GM23338 (cell line): Measurements from ENCODE around the gene LMF1. TPM values are rescaled to one million over a fixed set of nuclear protein-coding genes. Genes with fewer than 3 reads are reported as not detected.
A peak's percentile ranks its signal among the peaks of the same experiment; 100 is the strongest.

ENCODE experiments used
- ATAC-seq: fragments of 200-7000 bp; cut with Tn5 transposase; 3 replicates; pipeline ENCODE4 v1.9.1; 2020
- DNase-seq: peaks from one replicate; pipeline ENCODE4 v3.0.0-alpha.2; 2015; ENCODE audit warnings: low spot score
- H2AFZ ChIP-seq: fragments of 200-600 bp; sonication (generic); 2 replicates; pipeline ENCODE4 v1.8.0; 2016; ENCODE audit warnings: antibody characterized with exemption, mild to moderate bottlenecking, moderate library complexity
- H3F3A ChIP-seq: fragments of 200-600 bp; sonication (generic); replicated peaks from 2 replicates; pipeline ENCODE4 v1.8.0; 2017; ENCODE audit warnings: antibody characterized with exemption, mixed run types, low read depth
- H3K27ac ChIP-seq: fragments of 200-600 bp; sonication (generic); 2 replicates; pipeline ENCODE4 v1.6.1; 2016; ENCODE audit warnings: low read depth
- H3K27me3 ChIP-seq: fragments of 200-600 bp; sonication (generic); 2 replicates; pipeline ENCODE4 v1.8.0; 2016; ENCODE audit warnings: mild to moderate bottlenecking, mixed run types, moderate library complexity; ENCODE audit not compliant: insufficient read depth
- H3K36me3 ChIP-seq: fragments of 200-600 bp; sonication (generic); 2 replicates; pipeline ENCODE4 v1.8.0; 2016; ENCODE audit warnings: mild to moderate bottlenecking; ENCODE audit not compliant: insufficient read depth
- H3K4me1 ChIP-seq: fragments of 200-600 bp; sonication (generic); 2 replicates; pipeline ENCODE4 v1.8.0; 2016; ENCODE audit warnings: mild to moderate bottlenecking, moderate library complexity; ENCODE audit not compliant: insufficient read depth
- H3K4me2 ChIP-seq: fragments of 200-600 bp; sonication (generic); 2 replicates; pipeline ENCODE4 v1.7.1; 2017; ENCODE audit warnings: mixed run types
- H3K4me3 ChIP-seq: fragments of 200-600 bp; sonication (generic); 2 replicates; pipeline ENCODE4 v1.6.1; 2016; ENCODE audit warnings: mixed run types
- H3K79me2 ChIP-seq: fragments of 200-600 bp; sonication (generic); replicated peaks from 2 replicates; pipeline ENCODE4 v1.8.0; 2017; ENCODE audit warnings: mild to moderate bottlenecking; ENCODE audit not compliant: insufficient read depth
- H3K9me2 ChIP-seq: fragments of 200-600 bp; sonication (generic); 2 replicates; pipeline ENCODE4 v1.8.0; 2017; ENCODE audit not compliant: insufficient read depth
- H4K20me1 ChIP-seq: fragments of 200-600 bp; sonication (generic); replicated peaks from 2 replicates; pipeline ENCODE4 v1.8.0; 2017; ENCODE audit warnings: mild to moderate bottlenecking; ENCODE audit not compliant: insufficient read depth
- H3K27ac Mint-ChIP-seq: 2 replicates; pipeline ENCODE4 v1.8.0; 2020; ENCODE audit warnings: inconsistent platforms, mild to moderate bottlenecking, moderate library complexity, mixed read lengths
- H3K27me3 Mint-ChIP-seq: 3 replicates; pipeline ENCODE4 v1.8.0; 2022; ENCODE audit warnings: low read depth, mild to moderate bottlenecking, moderate library complexity, mixed read lengths, inconsistent platforms; ENCODE audit not compliant: insufficient read depth, poor library complexity
- H3K36me3 Mint-ChIP-seq: 3 replicates; pipeline ENCODE4 v1.8.0; 2021; ENCODE audit warnings: low read depth, mild to moderate bottlenecking, inconsistent platforms, moderate library complexity, mixed read lengths
- H3K4me1 Mint-ChIP-seq: 3 replicates; pipeline ENCODE4 v1.8.0; 2020; ENCODE audit warnings: mild to moderate bottlenecking, inconsistent platforms, mixed read lengths
- H3K4me3 Mint-ChIP-seq: 3 replicates; pipeline ENCODE4 v1.8.0; 2021; ENCODE audit warnings: moderate library complexity, mild to moderate bottlenecking, inconsistent platforms, mixed read lengths
- H3K9me3 Mint-ChIP-seq: 3 replicates; pipeline ENCODE4 v1.8.0; 2020; ENCODE audit warnings: moderate library complexity, mild to moderate bottlenecking, inconsistent platforms, mixed read lengths
- CREB1 ChIP-seq: fragments of 250-450 bp; sonication (Bioruptor Pico); IDR thresholded peaks from 2 replicates; pipeline ENCODE4 v1.5.0; 2020; ENCODE audit warnings: low read depth, mild to moderate bottlenecking, moderate library complexity
- CTCF ChIP-seq, 2 experiments: fragments of 200-600 bp in 1 of 2; sonication (generic) in 1 of 2; conservative IDR thresholded peaks; 2 replicates each; pipeline versions ENCODE4 v1.5.1 to v1.6.1; 2016 to 2017; ENCODE audit warnings: antibody characterized with exemption in 2 of 2, low read depth in 2 of 2, mild to moderate bottlenecking in 2 of 2, moderate library complexity in 1 of 2
- EZH2 ChIP-seq: fragments of 200-600 bp; sonication (generic); IDR thresholded peaks from one replicate; pipeline ENCODE4 v1.8.0; 2017; ENCODE audit warnings: antibody characterized with exemption, mild to moderate bottlenecking, low read depth; ENCODE audit not compliant: unreplicated experiment
- EZH2phosphoT487 ChIP-seq: fragments of 200-600 bp; sonication (generic); IDR thresholded peaks from one replicate; pipeline ENCODE4 v1.8.1; 2018; ENCODE audit warnings: antibody characterized with exemption; ENCODE audit not compliant: unreplicated experiment
- JUNB ChIP-seq: IDR thresholded peaks from one replicate; pipeline ENCODE4 v1.6.1; 2016; ENCODE audit warnings: antibody characterized with exemption; ENCODE audit not compliant: unreplicated experiment
- NANOG ChIP-seq: IDR thresholded peaks from 2 replicates; pipeline ENCODE4 v1.6.1; 2016; ENCODE audit warnings: antibody characterized with exemption, borderline replicate concordance
- POLR2AphosphoS5 ChIP-seq: IDR thresholded peaks from 2 replicates; pipeline ENCODE4 v1.6.1; 2016; ENCODE audit warnings: antibody characterized with exemption, low read depth
- REST ChIP-seq: IDR thresholded peaks from one replicate; pipeline ENCODE4 v1.6.1; 2018; ENCODE audit warnings: antibody characterized with exemption; ENCODE audit not compliant: unreplicated experiment
- STAT1 ChIP-seq: IDR thresholded peaks from one replicate; pipeline ENCODE4 v1.6.1; 2016; ENCODE audit warnings: antibody characterized with exemption; ENCODE audit not compliant: unreplicated experiment
- ZNF114 ChIP-seq: fragments of 250-450 bp; sonication (Bioruptor Pico); IDR thresholded peaks from 2 replicates; pipeline ENCODE4 v1.5.0; 2020; ENCODE audit warnings: mild to moderate bottlenecking, moderate library complexity
- ZNF331 ChIP-seq: fragments of 250-450 bp; sonication (Bioruptor Pico); IDR thresholded peaks from 2 replicates; pipeline ENCODE4 v1.5.0; 2020; ENCODE audit warnings: low read depth, mild to moderate bottlenecking, moderate library complexity
- polyA plus RNA-seq: library from polyadenylated mRNA; unstranded; fragments of >200 nt; fragmentation: Nextera tagmentation; extraction: Ambion mirVana; gene quantifications from 2 replicates; pipeline ENCODE4 v1.2.1, GENCODE V29; 2016
- total RNA-seq: library from RNA; depleted of rRNA; stranded (reverse); fragments of >200 nt; shearing (Covaris generic); gene quantifications from 2 replicates; pipeline ENCODE4 v1.2.3, GENCODE V29; 2014
- TF ChIP-seq, protein P1 (sequence below): IDR thresholded peaks from 2 replicates; pipeline ENCODE4 v1.6.1; 2016; ENCODE audit warnings: antibody characterized with exemption

LMF1 gene
- total and polyA plus RNA-seq, 2 experiments from 2014 or later = 4.2 to 10.1 TPM

DNA sequence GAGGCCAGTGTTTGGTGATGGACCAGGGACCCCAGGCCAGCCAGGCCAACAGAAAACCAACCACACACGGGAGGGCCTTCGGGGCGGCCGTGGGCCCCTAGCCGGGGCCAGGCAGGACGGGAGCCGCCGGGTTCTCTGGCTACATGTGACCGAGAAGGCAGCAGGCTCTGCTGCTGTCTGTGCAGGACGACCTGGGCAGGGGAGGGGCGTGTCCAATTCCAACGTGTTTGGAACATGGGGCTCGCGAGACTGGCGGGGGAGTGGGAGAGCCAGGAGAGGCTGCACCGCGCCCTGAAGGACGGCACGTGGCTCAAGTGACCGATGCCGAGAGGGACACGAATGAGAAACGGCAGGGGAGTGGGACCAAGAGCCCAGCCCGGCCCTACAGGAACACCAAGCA, 75.4 kb downstream of the LMF1 start (continued):
- TF ChIP-seq CTCF (conservative IDR thresholded peaks at IDR 0.05; ENCODE audit: low read depth in 2 of 2) = no peak
- TF ChIP-seq POLR2AphosphoS5 = no peak
- TF ChIP-seq EZH2 = no peak
- no peak for TF ChIP-seq NANOG
- TF ChIP-seq CREB1 (CRISPR knock-in tag) = no peak
- no peak for TF ChIP-seq EZH2phosphoT487
- TF ChIP-seq ZNF114 = no peak
- TF ChIP-seq, protein P1, sequence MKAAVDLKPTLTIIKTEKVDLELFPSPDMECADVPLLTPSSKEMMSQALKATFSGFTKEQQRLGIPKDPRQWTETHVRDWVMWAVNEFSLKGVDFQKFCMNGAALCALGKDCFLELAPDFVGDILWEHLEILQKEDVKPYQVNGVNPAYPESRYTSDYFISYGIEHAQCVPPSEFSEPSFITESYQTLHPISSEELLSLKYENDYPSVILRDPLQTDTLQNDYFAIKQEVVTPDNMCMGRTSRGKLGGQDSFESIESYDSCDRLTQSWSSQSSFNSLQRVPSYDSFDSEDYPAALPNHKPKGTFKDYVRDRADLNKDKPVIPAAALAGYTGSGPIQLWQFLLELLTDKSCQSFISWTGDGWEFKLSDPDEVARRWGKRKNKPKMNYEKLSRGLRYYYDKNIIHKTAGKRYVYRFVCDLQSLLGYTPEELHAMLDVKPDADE = no peak
- no peak for TF ChIP-seq ZNF331
- TF ChIP-seq REST = no peak
- TF ChIP-seq STAT1 = no peak
- TF ChIP-seq JUNB = no peak

DNA sequence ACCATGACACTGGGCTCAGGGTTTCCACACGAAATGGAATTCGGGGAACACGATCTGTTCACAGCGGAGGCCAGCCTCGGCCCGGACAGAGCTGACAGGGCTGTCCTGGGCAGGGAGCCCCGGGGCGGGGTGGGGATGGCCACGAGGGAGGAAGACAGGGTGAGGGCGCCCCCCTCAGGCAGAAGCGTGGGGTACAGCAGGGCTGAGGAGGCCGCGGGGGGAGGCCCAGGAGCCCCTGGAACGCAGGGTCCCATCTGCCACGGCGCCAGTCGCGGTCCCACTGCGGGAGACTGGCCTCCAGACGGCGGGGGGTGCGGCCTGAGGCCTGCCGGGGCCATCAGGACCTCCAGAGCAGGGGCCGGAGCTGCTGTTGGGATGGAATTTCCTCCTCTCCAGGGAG, 75.9 kb downstream of the LMF1 start:
- H3K4me3 Mint-ChIP-seq = no peak overlapping the region
- Histone ChIP-seq H3K9me2 (no peaks in the 10 kb centered on the region), H4K20me1 (no peaks in the 10 kb centered on the region), H3F3A (no peaks in the 10 kb centered on the region), H3K27ac (no peak overlapping the region), H3K79me2 (no peaks in the 10 kb centered on the region), H3K4me1 (no peaks in the 10 kb centered on the region), H3K36me3 (no peaks in the 10 kb centered on the region), H3K4me3 (no peak overlapping the region), H3K4me2 (no peak overlapping the region), H2AFZ (no peak overlapping the region), H3K27me3 (no peaks in the 10 kb centered on the region)
- peaks cover 5% of the 10 kb centered on the region for H3K4me1 Mint-ChIP-seq
- peak; percentile 68 for ATAC-seq
- H3K9me3 Mint-ChIP-seq = no peaks in the 10 kb centered on the region; the same call in 2 of the 3 replicates
- peak; percentile 61 for DNase-seq
- H3K27me3 Mint-ChIP-seq = peaks cover 12% of the 10 kb centered on the region
- no peak overlapping the region for H3K27ac Mint-ChIP-seq
- no peak for TF ChIP-seq ZNF331
- TF ChIP-seq CTCF (conservative IDR thresholded peaks at IDR 0.05; ENCODE audit: low read depth in 2 of 2) = peak; percentile 39 to 71
- H3K36me3 Mint-ChIP-seq = no peaks in the 10 kb centered on the region; the same call in 2 of the 3 replicates
